ENCODE results near the gene TCF23.

- no peak for TF ChIP-seq CTCF (IDR thresholded peaks at IDR 0.05)
- TF ChIP-seq POLR2A (IDR thresholded peaks at IDR 0.05): no peak
These were observed 13.6 kb downstream of the TCF23 start for GRCh38 chr2:27162151-27163121.
